WTC11 (cell line): Measurements from ENCODE around the gene DDIT4. TPM values are rescaled to one million over a fixed set of nuclear protein-coding genes. Genes with fewer than 3 reads are reported as not detected.
"Not testable (repeated sequence)": the region's sequence is repeated elsewhere in the genome, so short reads cannot be mapped to it uniquely, and the experiment has no call there.

Source experiments
- ATAC-seq: fragments of 200-7000 bp; cut with Tn5 transposase; 2 replicates; pipeline ENCODE4 v1.10.0; 2021; ENCODE audit warnings: mild to moderate bottlenecking, moderate library complexity
- CTCF ChIA-PET: fragments of 300-600 bp; sonication (Branson Sonifier 250); formaldehyde crosslinking; loops from one replicate; lab custom pipeline; 2021; ENCODE audit warnings: antibody characterized with exemption; lab: Charles Lee
- POLR2A ChIA-PET: fragments of 350-600 bp; sonication (Branson Sonifier 250); formaldehyde crosslinking; loops from one replicate; lab custom pipeline; 2021; ENCODE audit warnings: antibody characterized with exemption; lab: Charles Lee
- DNase-seq: peaks from one replicate; pipeline ENCODE4 v3.0.0; 2021; ENCODE audit warnings: low spot score
- H3K27ac Mint-ChIP-seq: 2 replicates; pipeline ENCODE4 v1.8.0; 2021; ENCODE audit warnings: mixed read lengths
- H3K27me3 Mint-ChIP-seq: 2 replicates; pipeline ENCODE4 v1.8.0; 2021; ENCODE audit warnings: low read depth, mild to moderate bottlenecking, moderate library complexity, mixed read lengths
- H3K36me3 Mint-ChIP-seq: 2 replicates; pipeline ENCODE4 v1.8.0; 2021; ENCODE audit warnings: mixed read lengths
- H3K4me1 Mint-ChIP-seq: 2 replicates; pipeline ENCODE4 v1.8.0; 2022; ENCODE audit warnings: mixed read lengths
- H3K4me3 Mint-ChIP-seq: 2 replicates; pipeline ENCODE4 v1.8.0; 2021; ENCODE audit warnings: mild to moderate bottlenecking, moderate library complexity, mixed read lengths
- H3K9me3 Mint-ChIP-seq: 2 replicates; pipeline ENCODE4 v1.8.0; 2021; ENCODE audit warnings: mixed read lengths
- ATF1 ChIP-seq: sonication (generic); formaldehyde crosslinking; IDR thresholded peaks from 2 replicates; pipeline ENCODE4 v1.8.1; 2023; ENCODE audit warnings: mild to moderate bottlenecking, moderate library complexity, missing genetic modification reagents
- ETV6 ChIP-seq: sonication (generic); formaldehyde crosslinking; IDR thresholded peaks from 2 replicates; pipeline ENCODE4 v1.8.1; 2022; ENCODE audit warnings: mild to moderate bottlenecking, missing genetic modification reagents
- FOXK1 ChIP-seq: sonication (generic); formaldehyde crosslinking; IDR thresholded peaks from 2 replicates; pipeline ENCODE4 v1.8.0; 2022; ENCODE audit warnings: mild to moderate bottlenecking, moderate library complexity, missing genetic modification reagents
- GABPB1 ChIP-seq: sonication (generic); formaldehyde crosslinking; IDR thresholded peaks from 2 replicates; pipeline ENCODE4 v1.8.1; 2023; ENCODE audit warnings: mild to moderate bottlenecking, missing genetic modification reagents
- GTF2I ChIP-seq: fragments of 250-450 bp; sonication (Bioruptor Pico); conservative IDR thresholded peaks from 2 replicates; pipeline ENCODE4 v1.4.0; 2021; ENCODE audit warnings: mild to moderate bottlenecking
- JUN ChIP-seq: sonication (generic); formaldehyde crosslinking; IDR thresholded peaks from 2 replicates; pipeline ENCODE4 v1.8.0; 2023; ENCODE audit warnings: mild to moderate bottlenecking, missing genetic modification reagents
- NFYB ChIP-seq: sonication (generic); formaldehyde crosslinking; conservative IDR thresholded peaks from 2 replicates; pipeline ENCODE4 v1.8.0; 2022; ENCODE audit warnings: low read depth, missing genetic modification reagents
- NR1H2 ChIP-seq: sonication (generic); formaldehyde crosslinking; IDR thresholded peaks from 2 replicates; pipeline ENCODE4 v1.9.0; 2021; ENCODE audit warnings: mild to moderate bottlenecking, moderate library complexity, missing genetic modification reagents
- NR3C1 ChIP-seq: sonication (generic); formaldehyde crosslinking; conservative IDR thresholded peaks from 2 replicates; pipeline ENCODE4 v1.8.1; 2023; ENCODE audit warnings: low read depth, mild to moderate bottlenecking, missing genetic modification reagents
- SP1 ChIP-seq: sonication (generic); formaldehyde crosslinking; conservative IDR thresholded peaks from 2 replicates; pipeline ENCODE4 v1.8.1; 2022; ENCODE audit warnings: missing genetic modification reagents
- TEAD1 ChIP-seq: sonication (generic); formaldehyde crosslinking; IDR thresholded peaks from 2 replicates; pipeline ENCODE4 v1.8.0; 2022; ENCODE audit warnings: mild to moderate bottlenecking, missing genetic modification reagents
- ZNF121 ChIP-seq: sonication (generic); formaldehyde crosslinking; IDR thresholded peaks from 2 replicates; pipeline ENCODE4 v1.8.0; 2023; ENCODE audit warnings: missing genetic modification reagents
- ZNF219 ChIP-seq: sonication (generic); formaldehyde crosslinking; IDR thresholded peaks from 2 replicates; pipeline ENCODE4 v1.8.0; 2023; ENCODE audit warnings: missing genetic modification reagents, mild to moderate bottlenecking, borderline replicate concordance
- ZNF263 ChIP-seq: sonication (generic); formaldehyde crosslinking; IDR thresholded peaks from 2 replicates; pipeline ENCODE4 v1.8.1; 2022; ENCODE audit warnings: low read depth, mild to moderate bottlenecking, moderate library complexity, missing genetic modification reagents
- total RNA-seq: library from RNA; stranded (reverse); gene quantifications from 3 replicates; pipeline ENCODE4 v1.2.3, GENCODE V29; 2021
- TF ChIP-seq, protein P1 (sequence below): sonication (generic); formaldehyde crosslinking; IDR thresholded peaks from 2 replicates; pipeline ENCODE4 v1.8.0; 2022; ENCODE audit warnings: mild to moderate bottlenecking, missing genetic modification reagents
- TF ChIP-seq, protein P2 (sequence below): sonication (generic); formaldehyde crosslinking; conservative IDR thresholded peaks from 2 replicates; pipeline ENCODE4 v1.8.1; 2022; ENCODE audit warnings: mild to moderate bottlenecking, missing genetic modification reagents
- TF ChIP-seq, protein P3 (sequence below): sonication (generic); formaldehyde crosslinking; IDR thresholded peaks from 2 replicates; pipeline ENCODE4 v1.8.1; 2023; ENCODE audit warnings: mild to moderate bottlenecking, missing genetic modification reagents, moderate library complexity
- TF ChIP-seq, protein P4 (sequence below): sonication (generic); formaldehyde crosslinking; IDR thresholded peaks from 2 replicates; pipeline ENCODE4 v1.8.0; 2022; ENCODE audit warnings: mild to moderate bottlenecking, missing genetic modification reagents
- TF ChIP-seq, protein P5 (sequence below): sonication (generic); formaldehyde crosslinking; IDR thresholded peaks from 2 replicates; pipeline ENCODE4 v1.8.1; 2023; ENCODE audit warnings: mild to moderate bottlenecking, missing genetic modification reagents
- TF ChIP-seq, protein P6 (sequence below): sonication (generic); formaldehyde crosslinking; IDR thresholded peaks from 2 replicates; pipeline ENCODE4 v1.8.1; 2023; ENCODE audit warnings: mild to moderate bottlenecking, missing genetic modification reagents, borderline replicate concordance

DDIT4 gene
- total RNA-seq, 1 experiment from 2014 or later: 118 TPM

DNA sequence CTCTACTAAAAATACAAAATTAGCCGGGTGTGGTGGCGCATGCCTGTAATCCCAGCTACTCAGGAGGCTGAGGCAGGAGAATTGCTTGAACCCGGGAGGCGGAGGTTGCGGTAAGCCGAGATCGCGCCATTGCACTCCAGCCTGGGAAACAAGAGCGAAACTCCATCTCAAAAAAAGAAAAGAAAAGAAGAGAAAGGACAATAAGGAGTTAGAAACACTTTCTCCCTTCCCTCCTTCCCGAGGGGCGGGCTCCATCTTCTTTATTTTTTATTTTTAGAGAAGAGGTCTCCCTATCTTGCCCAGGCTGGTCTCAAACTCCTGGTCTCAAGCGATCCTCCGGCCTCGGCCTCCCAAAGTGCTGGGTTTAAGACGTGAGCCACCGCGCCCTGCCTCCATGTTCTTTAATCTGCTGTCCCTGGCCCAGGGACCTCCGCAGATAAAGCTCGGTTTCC is 23.1 kb downstream of the DDIT4 start:
- not testable (repeated sequence) for H3K9me3 Mint-ChIP-seq, H3K27ac Mint-ChIP-seq, H3K36me3 Mint-ChIP-seq, H3K27me3 Mint-ChIP-seq, ATAC-seq, DNase-seq
- CTCF ChIA-PET: interaction anchor here (0.9 kb wide), 1 partner anchor 22 kb away, joined by 3 read pairs; no protein-coding TSS in a partner anchor
- TF ChIP-seq, protein P1, sequence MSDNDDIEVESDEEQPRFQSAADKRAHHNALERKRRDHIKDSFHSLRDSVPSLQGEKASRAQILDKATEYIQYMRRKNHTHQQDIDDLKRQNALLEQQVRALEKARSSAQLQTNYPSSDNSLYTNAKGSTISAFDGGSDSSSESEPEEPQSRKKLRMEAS (CRISPR knock-in tag): 0 out of 2 replicates have a peak, but pooled peaks have one; percentile 9
- TF ChIP-seq SP1 (CRISPR knock-in tag): 0 out of 2 replicates have a peak, but pooled peaks have one; percentile 15
- peak overlapping the region; percentile 72 for H3K4me3 Mint-ChIP-seq
- H3K4me1 Mint-ChIP-seq: peaks cover 25% of the 10 kb centered on the region
- POLR2A ChIA-PET: interaction anchor here (0.6 to 2.4 kb wide), 5 partner anchors 22 to 36 kb away, joined by 3 to 13 read pairs (median 3); no protein-coding TSS in a partner anchor

DNA sequence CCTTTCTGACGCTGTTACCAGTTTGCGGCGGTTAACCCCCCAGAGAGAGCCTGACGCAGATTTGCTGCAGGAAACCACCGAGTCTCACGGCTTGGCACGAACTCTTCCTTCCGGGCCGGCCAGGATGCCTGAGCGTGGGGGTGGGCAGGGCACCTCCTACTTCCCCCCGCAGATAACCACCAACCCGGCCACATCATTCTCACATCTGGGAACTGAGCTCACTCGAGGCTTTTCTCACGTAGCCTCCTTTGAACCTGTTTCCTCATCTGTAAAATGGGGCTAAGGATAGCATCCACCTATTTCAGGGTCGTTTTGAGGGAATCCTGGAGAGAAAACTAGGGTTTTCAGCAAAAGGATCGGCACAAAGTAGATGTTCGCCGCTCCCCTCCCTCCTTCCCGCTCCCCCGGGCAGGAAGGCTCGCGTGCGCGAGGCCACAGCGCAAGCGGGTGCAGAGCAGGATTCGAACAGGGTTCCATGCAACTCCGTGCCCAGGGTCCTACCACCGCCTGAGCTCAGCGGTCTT is 23.6 kb downstream of the DDIT4 start:
- no peak for DNase-seq
- TF ChIP-seq, protein P2, sequence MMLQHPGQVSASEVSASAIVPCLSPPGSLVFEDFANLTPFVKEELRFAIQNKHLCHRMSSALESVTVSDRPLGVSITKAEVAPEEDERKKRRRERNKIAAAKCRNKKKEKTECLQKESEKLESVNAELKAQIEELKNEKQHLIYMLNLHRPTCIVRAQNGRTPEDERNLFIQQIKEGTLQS: no peak
- peak; percentile 58 for TF ChIP-seq GTF2I (CRISPR knock-in tag)
- TF ChIP-seq ETV6 (CRISPR knock-in tag): 0 out of 2 replicates have a peak, but pooled peaks have one; percentile 17
- TF ChIP-seq, protein P3, sequence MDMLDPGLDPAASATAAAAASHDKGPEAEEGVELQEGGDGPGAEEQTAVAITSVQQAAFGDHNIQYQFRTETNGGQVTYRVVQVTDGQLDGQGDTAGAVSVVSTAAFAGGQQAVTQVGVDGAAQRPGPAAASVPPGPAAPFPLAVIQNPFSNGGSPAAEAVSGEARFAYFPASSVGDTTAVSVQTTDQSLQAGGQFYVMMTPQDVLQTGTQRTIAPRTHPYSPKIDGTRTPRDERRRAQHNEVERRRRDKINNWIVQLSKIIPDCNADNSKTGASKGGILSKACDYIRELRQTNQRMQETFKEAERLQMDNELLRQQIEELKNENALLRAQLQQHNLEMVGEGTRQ (CRISPR knock-in tag): no peak
- CTCF ChIA-PET: interaction anchor here (0.5 to 0.9 kb wide), 3 partner anchors 22 to 399 kb away, joined by 3 read pairs; no protein-coding TSS in a partner anchor
- Mint-ChIP-seq H3K36me3 (peaks cover 3% of the 10 kb centered on the region), H3K27me3 (peaks cover 4% of the 10 kb centered on the region; the same call in 1 of the 2 replicates), H3K9me3 (peaks cover 8% of the 10 kb centered on the region), H3K4me3 (peak overlapping the region; percentile 72), H3K4me1 (peaks cover 25% of the 10 kb centered on the region), H3K27ac (no peak overlapping the region)
- ATAC-seq: no peak
- POLR2A ChIA-PET: interaction anchor here (0.6 to 2.4 kb wide), 6 partner anchors 22 to 38 kb away, joined by 3 to 13 read pairs (median 3); no protein-coding TSS in a partner anchor

DNA sequence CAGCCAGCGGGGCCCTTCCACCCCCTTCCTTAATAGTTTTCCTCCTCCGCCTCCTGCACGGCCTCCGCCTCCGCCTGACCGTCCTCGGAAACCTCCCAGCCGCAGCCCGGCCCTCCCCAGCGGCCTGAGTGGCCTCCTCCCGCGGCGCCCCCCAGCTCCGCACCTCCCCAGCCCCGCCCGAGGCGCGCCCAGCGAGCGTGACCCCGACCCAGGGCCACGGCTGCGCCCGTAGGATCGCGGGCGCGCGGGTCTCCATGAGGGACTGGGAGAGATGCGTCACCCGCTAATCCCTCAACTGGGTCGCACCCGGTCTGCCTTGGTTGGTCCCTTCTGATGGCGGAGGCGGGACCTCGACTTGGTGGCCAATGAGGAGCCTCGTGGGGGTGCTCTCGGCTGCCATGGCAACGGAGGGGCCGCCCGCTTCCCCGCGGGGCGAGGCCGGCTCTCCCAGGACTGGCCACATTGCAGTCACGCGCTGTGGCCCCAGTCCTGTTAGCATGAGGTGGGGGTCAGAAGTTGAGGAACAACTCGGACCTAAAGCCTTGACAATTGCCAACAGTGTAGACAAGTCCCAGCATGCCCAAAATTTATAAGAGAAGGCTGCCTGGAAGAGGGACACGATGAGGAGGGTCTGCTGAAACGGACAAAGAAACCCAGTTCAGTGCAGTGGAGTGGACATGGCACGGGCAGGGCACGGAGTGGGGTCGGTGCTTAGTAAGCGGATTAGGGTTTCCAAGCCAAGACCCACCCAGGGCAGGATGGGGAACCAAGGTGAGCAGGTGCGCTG is 24.3 kb downstream of the DDIT4 start:
- Mint-ChIP-seq H3K4me3 (peak overlapping the region; percentile 72), H3K36me3 (peaks cover 3% of the 10 kb centered on the region), H3K4me1 (peaks cover 25% of the 10 kb centered on the region), H3K27ac (peak overlapping the region; percentile 53), H3K9me3 (peaks cover 8% of the 10 kb centered on the region), H3K27me3 (peaks cover 4% of the 10 kb centered on the region; the same call in 1 of the 2 replicates)
- ChIA-PET CTCF (interaction anchor here (0.5 to 0.9 kb wide), 3 partner anchors 23 to 400 kb away, joined by 3 read pairs; no protein-coding TSS in a partner anchor), POLR2A (interaction anchor here (0.6 to 2.4 kb wide), 9 partner anchors 14 to 38 kb away, joined by 3 to 13 read pairs (median 3); no protein-coding TSS in a partner anchor)
- DNase-seq: peak; percentile 96
- peak; percentile 97 for ATAC-seq
- TF ChIP-seq, protein P1 (CRISPR knock-in tag): peak; percentile 74
- TF ChIP-seq, protein P4, sequence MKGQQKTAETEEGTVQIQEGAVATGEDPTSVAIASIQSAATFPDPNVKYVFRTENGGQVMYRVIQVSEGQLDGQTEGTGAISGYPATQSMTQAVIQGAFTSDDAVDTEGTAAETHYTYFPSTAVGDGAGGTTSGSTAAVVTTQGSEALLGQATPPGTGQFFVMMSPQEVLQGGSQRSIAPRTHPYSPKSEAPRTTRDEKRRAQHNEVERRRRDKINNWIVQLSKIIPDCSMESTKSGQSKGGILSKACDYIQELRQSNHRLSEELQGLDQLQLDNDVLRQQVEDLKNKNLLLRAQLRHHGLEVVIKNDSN (CRISPR knock-in tag): peak; percentile 66; the same call in 1 of the 2 replicates
- no peak for TF ChIP-seq ZNF263 (CRISPR knock-in tag)
- TF ChIP-seq FOXK1 (CRISPR knock-in tag): 0 out of 2 replicates have a peak, but pooled peaks have one; percentile 35
- TF ChIP-seq, protein P5, sequence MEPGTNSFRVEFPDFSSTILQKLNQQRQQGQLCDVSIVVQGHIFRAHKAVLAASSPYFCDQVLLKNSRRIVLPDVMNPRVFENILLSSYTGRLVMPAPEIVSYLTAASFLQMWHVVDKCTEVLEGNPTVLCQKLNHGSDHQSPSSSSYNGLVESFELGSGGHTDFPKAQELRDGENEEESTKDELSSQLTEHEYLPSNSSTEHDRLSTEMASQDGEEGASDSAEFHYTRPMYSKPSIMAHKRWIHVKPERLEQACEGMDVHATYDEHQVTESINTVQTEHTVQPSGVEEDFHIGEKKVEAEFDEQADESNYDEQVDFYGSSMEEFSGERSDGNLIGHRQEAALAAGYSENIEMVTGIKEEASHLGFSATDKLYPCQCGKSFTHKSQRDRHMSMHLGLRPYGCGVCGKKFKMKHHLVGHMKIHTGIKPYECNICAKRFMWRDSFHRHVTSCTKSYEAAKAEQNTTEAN (CRISPR knock-in tag): no peak
- TF ChIP-seq GABPB1 (CRISPR knock-in tag): no peak
- no peak for TF ChIP-seq ZNF121 (CRISPR knock-in tag)
- TF ChIP-seq ZNF219 (CRISPR knock-in tag): 0 out of 2 replicates have a peak, but pooled peaks have one; percentile 40
- no peak for TF ChIP-seq JUN (CRISPR knock-in tag)
- TF ChIP-seq NR1H2 (CRISPR knock-in tag): no peak
- TF ChIP-seq, protein P6, sequence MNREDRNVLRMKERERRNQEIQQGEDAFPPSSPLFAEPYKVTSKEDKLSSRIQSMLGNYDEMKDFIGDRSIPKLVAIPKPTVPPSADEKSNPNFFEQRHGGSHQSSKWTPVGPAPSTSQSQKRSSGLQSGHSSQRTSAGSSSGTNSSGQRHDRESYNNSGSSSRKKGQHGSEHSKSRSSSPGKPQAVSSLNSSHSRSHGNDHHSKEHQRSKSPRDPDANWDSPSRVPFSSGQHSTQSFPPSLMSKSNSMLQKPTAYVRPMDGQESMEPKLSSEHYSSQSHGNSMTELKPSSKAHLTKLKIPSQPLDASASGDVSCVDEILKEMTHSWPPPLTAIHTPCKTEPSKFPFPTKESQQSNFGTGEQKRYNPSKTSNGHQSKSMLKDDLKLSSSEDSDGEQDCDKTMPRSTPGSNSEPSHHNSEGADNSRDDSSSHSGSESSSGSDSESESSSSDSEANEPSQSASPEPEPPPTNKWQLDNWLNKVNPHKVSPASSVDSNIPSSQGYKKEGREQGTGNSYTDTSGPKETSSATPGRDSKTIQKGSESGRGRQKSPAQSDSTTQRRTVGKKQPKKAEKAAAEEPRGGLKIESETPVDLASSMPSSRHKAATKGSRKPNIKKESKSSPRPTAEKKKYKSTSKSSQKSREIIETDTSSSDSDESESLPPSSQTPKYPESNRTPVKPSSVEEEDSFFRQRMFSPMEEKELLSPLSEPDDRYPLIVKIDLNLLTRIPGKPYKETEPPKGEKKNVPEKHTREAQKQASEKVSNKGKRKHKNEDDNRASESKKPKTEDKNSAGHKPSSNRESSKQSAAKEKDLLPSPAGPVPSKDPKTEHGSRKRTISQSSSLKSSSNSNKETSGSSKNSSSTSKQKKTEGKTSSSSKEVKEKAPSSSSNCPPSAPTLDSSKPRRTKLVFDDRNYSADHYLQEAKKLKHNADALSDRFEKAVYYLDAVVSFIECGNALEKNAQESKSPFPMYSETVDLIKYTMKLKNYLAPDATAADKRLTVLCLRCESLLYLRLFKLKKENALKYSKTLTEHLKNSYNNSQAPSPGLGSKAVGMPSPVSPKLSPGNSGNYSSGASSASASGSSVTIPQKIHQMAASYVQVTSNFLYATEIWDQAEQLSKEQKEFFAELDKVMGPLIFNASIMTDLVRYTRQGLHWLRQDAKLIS: no peak
- TF ChIP-seq ATF1 (CRISPR knock-in tag): no peak
- no peak for TF ChIP-seq NR3C1 (CRISPR knock-in tag)
- peak; percentile 83 for TF ChIP-seq NFYB
- TF ChIP-seq TEAD1: peak; percentile 56; the same call in 1 of the 2 replicates
